Body of pancreas (tissue), 4 donors: ENCODE results near the gene RAC2. TPM values are rescaled to one million over a fixed set of nuclear protein-coding genes. Genes with fewer than 3 reads are reported as not detected.

Source experiments
- ATAC-seq: fragments of 150-250 bp; one replicate; pipeline ENCODE4 v1.9.1; 2016
- DNase-seq, 4 donors: peaks; one replicate each; pipeline ENCODE4 v3.0.0-alpha.2; 2019
- H3K27ac ChIP-seq, 4 donors: fragments of 200-600 bp; sonication (generic); 1 replicate in 3 of 4; 2 replicates in 1 of 4; pipeline versions ENCODE4 v1.5.1 to v1.6.1; 2016 to 2019; ENCODE audit warnings: mild to moderate bottlenecking in 1 of 4, mixed read lengths in 1 of 4, moderate library complexity in 1 of 4
- H3K27me3 ChIP-seq, 2 donors: fragments of 200-600 bp; sonication (generic); one replicate each; pipeline ENCODE4 v1.6.0; 2016; ENCODE audit warnings: mild to moderate bottlenecking in 1 of 2
- H3K36me3 ChIP-seq, 2 donors: fragments of 200-600 bp; sonication (generic); replicated peaks in 1 of 2; 2 replicates each; pipeline ENCODE4 v1.5.1; 2016; ENCODE audit warnings: low read depth in 2 of 2; ENCODE audit not compliant: insufficient read depth in 1 of 2
- H3K4me1 ChIP-seq: fragments of 200-600 bp; sonication (generic); one replicate; pipeline ENCODE4 v1.6.0; 2016
- H3K4me3 ChIP-seq, 2 donors: fragments of 200-600 bp; sonication (generic); 1 replicate in 1 of 2; 2 replicates in 1 of 2; pipeline ENCODE4 v1.5.1; 2016 to 2019
- H3K9me3 ChIP-seq, 3 donors: fragments of 200-600 bp; sonication (generic); 1 replicate in 2 of 3; 2 replicates in 1 of 3; pipeline ENCODE4 v1.5.1; 2016
- POLR2A ChIP-seq, 3 donors: fragments of 450-650 bp; IDR thresholded peaks; one replicate each; pipeline ENCODE4 v1.6.1; 2016; ENCODE audit warnings: antibody characterized with exemption in 3 of 3, mild to moderate bottlenecking in 2 of 3
- WGBS, 2 donors: methylation state at CpG; one replicate each; pipeline ENCODE4 v1.1.5; 2017; 5-methylcytosine and 5-hydroxymethylcytosine counted together
- intact Hi-C: fragments of 100-400 bp; cut with DNase I; formaldehyde crosslinking; loops from one replicate; pipeline ENCODE4 v1.15.1; 2023
- total RNA-seq, 2 donors: library from RNA; depleted of rRNA; stranded (reverse); fragments of >200 nt; gene quantifications; one replicate each; pipeline ENCODE4 v1.1.0, GENCODE V29; 2016
- TF ChIP-seq, protein P1 (sequence below), 7 experiments: fragments of 450-650 bp in 4 of 7; fragments of 200-600 bp in 3 of 7; sonication (generic) in 3 of 7; IDR thresholded peaks; one replicate each; pipeline ENCODE4 v1.5.1; 2016 to 2019; ENCODE audit warnings: antibody characterized with exemption in 7 of 7

Gene RAC2
- total RNA-seq, 2 donors from 2014 or later: 4.3 to 4.9 TPM

DNA sequence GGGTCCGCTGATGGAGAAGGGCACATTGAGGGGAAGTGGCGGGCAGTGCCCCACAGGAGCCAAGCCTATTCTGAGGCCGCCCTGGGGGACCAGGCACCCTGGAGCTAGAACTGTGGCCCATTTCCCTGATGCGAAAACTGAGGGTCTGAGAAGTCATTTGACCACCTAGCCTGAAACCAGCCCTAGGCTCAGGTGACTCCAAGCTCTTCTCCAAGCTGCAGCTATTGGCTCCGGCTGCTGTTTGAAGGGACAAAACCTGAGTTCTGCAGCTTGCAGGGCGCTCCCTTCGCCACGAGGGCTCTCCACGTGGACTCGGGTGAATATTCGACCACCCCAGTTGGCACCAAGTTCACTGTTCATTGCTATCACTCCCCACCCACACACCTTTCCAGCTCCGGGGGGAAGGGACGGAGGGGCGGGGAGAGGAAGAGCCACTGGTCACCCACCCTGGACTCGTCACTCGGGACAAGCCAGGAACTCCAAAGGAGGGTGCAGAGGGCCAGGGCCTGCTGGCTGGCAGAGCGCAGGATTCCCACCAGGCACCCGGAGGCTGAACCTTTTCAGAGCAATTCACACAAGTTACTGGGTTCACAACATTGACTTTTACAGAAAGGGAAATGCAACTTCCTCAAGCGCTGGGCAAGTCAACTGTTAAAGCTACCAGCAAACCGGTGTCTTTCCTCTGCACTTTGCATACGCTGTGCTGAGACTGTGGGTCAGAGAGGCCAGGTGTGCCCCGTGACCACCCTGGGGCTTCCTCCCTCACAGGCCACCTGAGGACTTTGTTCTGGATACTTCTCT is 1.1 kb upstream of the RAC2 start:
- no peak for DNase-seq
- TF ChIP-seq, protein P1, sequence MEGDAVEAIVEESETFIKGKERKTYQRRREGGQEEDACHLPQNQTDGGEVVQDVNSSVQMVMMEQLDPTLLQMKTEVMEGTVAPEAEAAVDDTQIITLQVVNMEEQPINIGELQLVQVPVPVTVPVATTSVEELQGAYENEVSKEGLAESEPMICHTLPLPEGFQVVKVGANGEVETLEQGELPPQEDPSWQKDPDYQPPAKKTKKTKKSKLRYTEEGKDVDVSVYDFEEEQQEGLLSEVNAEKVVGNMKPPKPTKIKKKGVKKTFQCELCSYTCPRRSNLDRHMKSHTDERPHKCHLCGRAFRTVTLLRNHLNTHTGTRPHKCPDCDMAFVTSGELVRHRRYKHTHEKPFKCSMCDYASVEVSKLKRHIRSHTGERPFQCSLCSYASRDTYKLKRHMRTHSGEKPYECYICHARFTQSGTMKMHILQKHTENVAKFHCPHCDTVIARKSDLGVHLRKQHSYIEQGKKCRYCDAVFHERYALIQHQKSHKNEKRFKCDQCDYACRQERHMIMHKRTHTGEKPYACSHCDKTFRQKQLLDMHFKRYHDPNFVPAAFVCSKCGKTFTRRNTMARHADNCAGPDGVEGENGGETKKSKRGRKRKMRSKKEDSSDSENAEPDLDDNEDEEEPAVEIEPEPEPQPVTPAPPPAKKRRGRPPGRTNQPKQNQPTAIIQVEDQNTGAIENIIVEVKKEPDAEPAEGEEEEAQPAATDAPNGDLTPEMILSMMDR (IDR thresholded peaks at IDR 0.05): no peak
- no peak for TF ChIP-seq POLR2A (IDR thresholded peaks at IDR 0.05)
- Histone ChIP-seq H3K4me3 (no peak overlapping the region), H3K36me3 (no peaks in the 10 kb centered on the region), H3K4me1 (peaks cover 3% of the 10 kb centered on the region), H3K9me3 (no peaks in the 10 kb centered on the region), H3K27me3 (peaks cover 0 to 7% of the 10 kb centered on the region in 2 donors), H3K27ac (no peak overlapping the region)
- intact Hi-C loops: no loop called here
- 52 to 58% methylated on average over 20 to 22 of the region's 22 CpGs for WGBS, 2 donors
- ATAC-seq: no peak

DNA sequence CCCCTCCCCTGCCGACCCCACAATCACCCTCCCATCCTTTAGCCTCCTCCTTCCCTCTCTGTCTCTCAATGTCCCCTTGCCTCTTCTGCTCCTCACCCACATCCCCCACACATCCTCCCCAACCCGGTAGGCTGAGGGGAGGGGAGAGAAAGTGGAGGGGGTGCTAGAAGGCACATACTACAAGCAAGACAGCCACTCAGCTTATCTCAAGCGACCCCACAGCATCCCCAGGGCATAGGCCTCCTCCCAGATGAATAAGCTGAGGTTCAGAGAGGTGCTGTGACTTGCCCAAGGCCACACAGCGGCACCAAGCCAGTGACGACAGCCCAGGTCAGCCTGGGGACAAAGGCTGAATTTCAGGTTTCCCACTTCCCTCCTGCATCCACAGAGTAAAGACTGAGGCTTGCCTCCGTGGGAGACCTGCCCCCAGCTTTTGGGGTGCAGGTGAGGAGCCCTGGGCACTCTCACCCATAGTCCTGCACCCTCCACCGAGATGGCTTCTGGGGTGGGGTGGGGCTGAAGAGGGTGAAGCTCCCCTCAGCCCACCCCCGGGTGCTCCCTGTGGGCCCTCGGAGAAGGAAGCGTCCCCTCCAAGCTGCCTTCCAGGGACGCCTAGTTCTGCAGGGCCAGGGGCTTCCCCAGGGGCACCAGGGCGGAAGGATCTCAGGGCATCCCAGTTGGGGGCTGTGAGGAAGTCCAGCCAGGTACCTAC is 511 bp downstream of the RAC2 start:
- WGBS, 2 donors: 28 to 33% methylated on average over 4 to 11 of the region's 12 CpGs
- ATAC-seq (no peak), DNase-seq (no peak)
- TF ChIP-seq, protein P1 (IDR thresholded peaks at IDR 0.05): no peak
- no peak for TF ChIP-seq POLR2A (IDR thresholded peaks at IDR 0.05)
- Histone ChIP-seq H3K36me3 (no peaks in the 10 kb centered on the region), H3K27ac (peak overlapping the region in 1 of 4 donors; percentile 22), H3K27me3 (peaks cover 0 to 7% of the 10 kb centered on the region in 2 donors), H3K4me1 (peaks cover 3% of the 10 kb centered on the region), H3K9me3 (no peaks in the 10 kb centered on the region), H3K4me3 (no peak overlapping the region)
- intact Hi-C loops: no loop called here

DNA sequence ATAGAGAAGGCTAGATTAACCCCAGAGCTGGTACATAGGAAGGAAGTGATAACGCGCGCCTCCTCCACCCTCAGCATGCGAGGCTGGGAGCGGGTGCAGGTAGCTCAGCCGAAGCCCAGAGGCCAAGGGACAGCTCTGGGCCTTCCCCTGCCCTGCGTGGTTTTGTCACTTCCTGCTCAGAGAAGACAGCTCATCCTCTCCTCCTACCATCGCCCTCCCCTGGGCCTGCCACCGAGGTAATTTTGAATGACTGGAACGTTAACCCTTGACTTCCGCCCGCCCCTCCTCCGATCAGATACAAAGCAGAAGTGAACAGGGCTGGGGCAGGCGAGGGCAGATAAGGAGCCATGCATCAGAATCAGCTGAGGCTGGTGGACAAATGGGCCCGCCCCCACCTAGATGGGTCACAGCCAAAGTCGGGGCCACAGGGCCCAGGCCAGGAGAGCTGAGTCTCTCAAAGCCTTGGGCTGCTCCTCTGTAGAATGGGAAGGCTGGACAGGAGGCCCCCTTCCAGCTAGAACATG is 1.6 kb downstream of the RAC2 start:
- Histone ChIP-seq H3K36me3 (no peaks in the 10 kb centered on the region), H3K27ac (peak overlapping the region in 1 of 4 donors; percentile 7), H3K27me3 (peaks cover 0 to 7% of the 10 kb centered on the region in 2 donors), H3K4me3 (no peak overlapping the region), H3K9me3 (no peaks in the 10 kb centered on the region), H3K4me1 (peaks cover 3% of the 10 kb centered on the region)
- TF ChIP-seq POLR2A (IDR thresholded peaks at IDR 0.05): no peak
- TF ChIP-seq, protein P1 (IDR thresholded peaks at IDR 0.05): no peak
- DNase-seq (peak in 3 of 4 donors; percentile 28 to 69 (median 34)), ATAC-seq (peak; percentile 16)
- 46 to 69% methylated on average over 9 to 16 of the region's 16 CpGs for WGBS, 2 donors
- intact Hi-C loops: no loop called here

DNA sequence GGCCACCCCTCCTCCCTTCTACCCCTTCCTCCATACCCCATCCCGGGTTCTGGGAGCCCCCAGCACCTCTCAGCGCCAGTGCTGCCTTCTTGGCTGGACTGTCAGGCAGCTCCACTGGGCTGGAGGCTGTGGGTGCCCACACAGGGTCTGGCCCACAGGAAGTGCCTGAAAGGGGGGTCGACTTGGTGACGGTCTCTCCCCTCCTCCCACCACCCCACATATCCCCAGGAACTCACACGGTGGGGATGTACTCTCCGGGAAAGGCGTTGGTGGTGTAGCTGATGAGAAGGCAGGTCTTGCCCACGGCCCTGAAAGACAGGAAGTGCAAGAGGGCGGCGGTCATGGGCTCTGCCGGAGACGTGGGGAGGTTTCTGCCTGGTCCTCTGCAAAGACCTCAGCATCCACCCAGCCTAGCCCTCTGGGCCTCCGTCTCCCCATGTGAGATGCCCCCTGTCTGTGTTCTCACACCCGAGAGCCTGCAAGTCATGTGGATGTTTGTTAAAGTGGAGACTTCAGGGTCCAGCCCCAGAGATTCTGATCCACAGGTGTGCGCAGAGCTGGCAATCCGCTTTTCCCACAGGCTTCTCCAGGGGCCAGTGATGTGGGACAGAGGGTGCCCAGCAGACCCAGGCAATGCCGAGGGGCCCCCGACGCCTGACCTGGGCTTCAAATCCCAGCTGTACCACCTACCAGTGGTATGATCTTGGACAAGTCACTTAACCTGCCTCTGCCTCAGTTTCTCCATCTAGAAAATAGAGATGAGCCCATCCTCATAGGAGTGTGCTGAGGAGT is 2.5 kb downstream of the RAC2 start:
- Histone ChIP-seq H3K36me3 (no peaks in the 10 kb centered on the region), H3K4me1 (peaks cover 3% of the 10 kb centered on the region), H3K4me3 (no peak overlapping the region), H3K27ac (no peak overlapping the region), H3K27me3 (peaks cover 0 to 7% of the 10 kb centered on the region in 2 donors), H3K9me3 (no peaks in the 10 kb centered on the region)
- ATAC-seq: no peak
- WGBS, 2 donors: 64 to 82% methylated on average over 8 to 19 of the region's 19 CpGs
- intact Hi-C loops: no loop called here
- no peak for TF ChIP-seq POLR2A (IDR thresholded peaks at IDR 0.05)
- TF ChIP-seq, protein P1 (IDR thresholded peaks at IDR 0.05): no peak
- DNase-seq: peak in 1 of 4 donors; percentile 33
